G401 (cell line): ENCODE data around the gene LRRC25. TPM values are rescaled to one million over a fixed set of nuclear protein-coding genes. Genes with fewer than 3 reads are reported as not detected.

Experiments used
- DNase-seq: peaks from one replicate; pipeline ENCODE4 v3.0.0-alpha.2; 2015; ENCODE audit warnings: low spot score
- in situ Hi-C: cut with HindIII; loops from 2 replicates; pipeline ENCODE4 v1.10.0; 2016; ENCODE audit warnings: low sequenced_read_pairs, mixed read lengths
- total RNA-seq: library from RNA; depleted of rRNA; stranded (reverse); fragments of >200 nt; shearing (Covaris generic); gene quantifications from 2 replicates; pipeline ENCODE4 v1.2.3, GENCODE V29; 2014; rRNA removed

Gene LRRC25
- not detected in 2 replicates for total RNA-seq

DNA sequence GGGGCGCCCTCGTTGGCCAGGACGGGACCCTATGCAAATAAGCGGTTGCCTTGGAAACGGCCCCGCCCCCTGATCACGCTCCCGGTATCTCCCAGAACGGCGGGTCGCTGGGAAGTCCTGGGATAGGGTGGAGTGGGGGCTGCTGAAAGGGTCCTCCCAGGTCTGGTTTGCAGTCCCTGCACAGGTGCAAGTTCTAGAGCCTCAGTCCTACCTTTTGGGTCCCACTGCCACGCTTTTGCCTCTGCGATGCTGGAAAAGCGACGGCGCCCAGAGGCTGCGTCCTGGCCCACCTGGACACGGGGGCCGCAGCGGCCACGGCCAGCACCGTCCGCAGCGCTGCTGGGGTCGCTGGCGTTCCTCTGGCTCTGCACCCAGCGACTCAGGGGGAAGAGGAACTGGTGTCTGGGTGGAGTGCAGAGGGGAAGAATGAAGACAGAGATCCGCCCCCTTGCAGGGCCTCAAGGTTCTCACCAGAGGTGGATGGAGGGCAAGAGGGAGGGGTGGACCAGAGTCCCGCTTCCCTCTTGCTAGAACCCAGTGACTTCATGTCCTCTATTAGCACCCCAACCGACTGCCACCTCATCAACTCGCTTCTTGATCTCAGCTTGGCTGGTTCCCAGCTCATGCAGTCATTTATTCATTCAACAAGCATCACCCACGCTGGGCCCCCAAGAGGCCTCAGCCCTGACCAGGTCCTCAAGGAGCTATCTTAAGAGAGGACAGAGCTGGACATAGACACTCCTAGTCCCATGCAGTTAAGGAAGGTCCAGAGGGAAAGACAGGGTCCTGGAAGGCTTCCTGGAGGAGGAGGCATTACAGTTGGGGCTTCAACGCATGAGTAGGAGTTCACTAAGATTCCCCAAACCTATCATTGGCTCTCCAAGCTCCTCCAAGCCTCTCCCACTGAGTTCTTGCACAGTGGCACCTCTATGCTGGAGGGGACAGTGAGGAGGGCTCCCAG lies at the start of gene LRRC25:
LRRC25 (minus strand) TSS at position 381 of the 961 bp plus-strand sequence. CDS start 659 bp downstream, outside the sequence.
- in situ Hi-C loops: no loop called here
- DNase-seq: no peak

DNA sequence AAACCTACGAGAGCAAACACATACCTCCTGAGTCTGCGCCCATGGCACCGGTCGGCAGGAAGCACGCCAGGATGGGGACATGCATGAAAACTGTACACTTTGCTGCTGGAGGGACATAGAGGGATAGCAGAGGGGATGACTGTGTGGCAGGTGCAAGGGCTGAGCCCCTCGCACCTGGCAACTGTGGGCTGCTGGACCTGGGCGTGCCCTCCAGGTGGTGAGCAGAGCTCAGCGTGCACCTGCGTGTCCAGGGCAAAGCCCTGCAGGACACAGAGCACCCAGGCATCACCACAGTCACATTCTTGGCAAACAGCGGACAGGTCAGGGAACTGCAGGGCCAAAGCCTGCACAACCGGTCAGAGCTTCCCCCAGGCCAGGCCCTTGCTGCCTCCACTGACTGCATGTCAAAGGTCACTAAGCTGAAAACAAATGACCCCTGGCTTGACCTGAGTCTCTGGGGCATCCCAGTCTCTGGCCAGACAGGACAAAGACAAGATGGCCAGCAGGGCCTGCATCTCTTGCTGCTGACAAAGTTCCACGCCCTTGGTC lies 49.5 kb upstream of the LRRC25 start:
- in situ Hi-C loops: no loop called here
- DNase-seq: no peak

DNA sequence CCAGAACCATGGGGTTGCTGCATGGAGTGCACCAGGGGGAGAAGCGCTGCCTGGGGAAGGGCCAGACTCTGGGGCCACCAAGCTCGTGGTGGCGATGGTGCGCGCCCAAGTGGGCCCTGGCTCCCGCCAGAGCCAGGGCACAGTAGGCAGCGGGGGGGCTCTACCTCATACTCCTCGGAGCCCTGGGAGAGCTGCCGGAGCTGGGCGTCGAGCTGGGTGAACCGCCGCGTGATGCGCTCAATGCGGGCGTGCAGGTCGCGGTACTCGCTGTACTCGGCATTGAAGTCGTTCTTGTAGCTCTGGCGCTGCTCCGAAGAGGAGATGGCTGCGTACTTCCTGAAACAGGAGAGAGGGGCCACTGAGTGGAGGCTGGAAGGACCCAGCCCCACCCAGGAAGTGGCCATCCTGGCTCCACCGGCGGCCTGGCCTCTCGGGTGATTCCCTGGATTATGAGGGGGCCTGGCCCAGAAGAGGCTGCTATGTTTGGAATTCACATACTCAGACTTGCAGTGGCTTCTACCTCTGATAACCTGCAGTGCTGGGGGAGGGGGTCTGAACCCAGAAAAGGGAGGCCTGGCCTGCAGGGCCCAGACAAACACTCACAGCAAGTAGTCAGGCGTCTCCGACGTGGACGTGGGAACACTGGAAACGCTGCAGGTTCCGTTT lies 48.9 kb upstream of the LRRC25 start:
- in situ Hi-C loops: no loop called here
- DNase-seq: no peak

DNA sequence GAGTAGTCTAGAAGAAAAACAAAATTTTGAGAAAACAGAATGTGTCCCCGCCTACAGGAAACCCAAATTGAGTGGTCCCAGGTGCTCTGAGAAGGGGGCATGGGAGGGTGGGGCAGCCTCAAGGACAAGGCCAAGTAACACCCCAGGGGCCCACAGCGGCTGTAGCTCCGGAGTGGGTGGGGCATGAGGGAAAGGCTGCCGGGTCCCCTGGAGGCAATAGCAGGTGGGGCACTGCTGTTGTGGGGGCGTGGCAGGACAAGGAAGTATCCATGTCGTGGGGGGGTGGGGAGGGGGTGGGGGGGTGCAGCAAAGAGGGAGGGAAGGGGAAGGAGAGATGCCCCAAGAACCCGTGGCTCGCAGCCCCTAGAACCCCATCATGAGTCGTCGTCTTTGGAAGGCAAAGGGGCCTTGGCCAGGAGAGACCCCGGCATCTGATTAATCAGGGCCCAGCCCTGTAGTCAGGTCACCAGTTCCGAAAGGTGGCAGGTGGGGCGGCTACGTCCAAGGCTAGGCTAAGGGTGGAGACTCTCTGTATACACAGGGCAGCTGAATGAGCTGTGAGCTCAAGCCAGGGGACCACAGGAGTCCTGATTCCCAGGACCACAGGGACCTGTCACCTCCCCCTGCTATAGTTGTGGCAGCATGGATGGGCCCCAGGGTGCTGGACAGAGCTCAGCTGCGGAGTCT lies 48.0 kb upstream of the LRRC25 start:
- in situ Hi-C loops: no loop called here
- DNase-seq: no peak

DNA sequence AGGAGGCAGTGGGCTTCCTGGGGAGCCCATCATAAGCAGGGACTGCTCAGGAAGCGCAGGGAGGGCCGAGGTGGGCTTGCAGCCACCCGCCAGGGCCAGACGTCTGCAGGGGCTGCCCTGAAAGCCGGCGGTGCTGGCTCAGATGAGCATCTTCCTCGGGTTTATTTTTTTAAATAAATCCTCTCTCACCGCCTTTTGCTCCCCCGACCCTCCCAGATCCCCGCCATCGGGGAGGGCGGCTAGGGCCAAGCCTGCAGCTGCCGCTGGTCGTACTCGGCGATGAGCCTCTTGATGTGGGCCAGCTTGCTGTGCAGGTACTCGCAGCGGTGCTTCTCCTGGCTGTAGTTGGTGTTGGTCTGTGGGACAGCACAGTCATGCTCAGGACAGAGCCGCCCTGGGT lies 47.1 kb upstream of the LRRC25 start:
- DNase-seq: no peak
- in situ Hi-C loops: no loop called here

DNA sequence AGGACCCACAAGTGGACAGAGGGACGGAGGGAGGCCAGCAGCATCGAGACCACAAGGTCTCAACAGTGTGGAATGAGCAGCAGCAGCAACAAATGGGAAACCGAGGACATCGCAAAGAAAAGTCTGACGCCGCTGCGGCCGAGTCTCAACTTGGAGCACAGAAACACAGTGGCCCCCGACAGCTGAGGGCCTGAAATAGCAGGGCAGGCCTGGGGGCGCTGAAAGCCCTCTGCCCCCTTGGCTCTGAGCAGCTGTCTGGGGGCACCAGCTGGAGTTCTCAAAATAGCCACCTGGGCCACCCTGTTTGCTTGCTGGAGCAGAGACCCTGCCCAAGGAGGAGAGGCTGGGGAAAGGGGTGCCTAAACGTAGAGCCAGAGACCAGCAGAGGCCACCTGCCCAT lies 46.4 kb upstream of the LRRC25 start:
- no peak for DNase-seq
- in situ Hi-C loops: no loop called here

DNA sequence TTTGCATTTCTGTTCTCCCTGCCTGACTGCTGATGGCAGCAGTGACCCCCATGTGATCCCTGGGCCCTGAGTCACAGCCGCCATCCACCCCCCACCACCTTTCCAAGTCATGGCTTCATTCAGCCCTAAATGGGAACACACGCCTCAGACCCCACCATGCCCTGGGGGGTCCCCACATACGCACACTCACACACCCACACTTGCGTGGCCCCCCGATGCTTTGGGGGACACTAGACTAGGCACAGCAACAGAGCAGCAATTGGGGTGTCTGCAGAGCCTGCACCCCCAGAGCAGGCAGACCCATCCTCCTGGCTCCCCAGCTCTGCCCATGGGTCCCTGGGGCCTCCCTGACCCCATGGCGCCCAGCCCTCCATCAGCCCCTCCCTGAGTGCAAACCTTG lies 46.0 kb upstream of the LRRC25 start:
- DNase-seq: no peak
- in situ Hi-C loops: no loop called here

DNA sequence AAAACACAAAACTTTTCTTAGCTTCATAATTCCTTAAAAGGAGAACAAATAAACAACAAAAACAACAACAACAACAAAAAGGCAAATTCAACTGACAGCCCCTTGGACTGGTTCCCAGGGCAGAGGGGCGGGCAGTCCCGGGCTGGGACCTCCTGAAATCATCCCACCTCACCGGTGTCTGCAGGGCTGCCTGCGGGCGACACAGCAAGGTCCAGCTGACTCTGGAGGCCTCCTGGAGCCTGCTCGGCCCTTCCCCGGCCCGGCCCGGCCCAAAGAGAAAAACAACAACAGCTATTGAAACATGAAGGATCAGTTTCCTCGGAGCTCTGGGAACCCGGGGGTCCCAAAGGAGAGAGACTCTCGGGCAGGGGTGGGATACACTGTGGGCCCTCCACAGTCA lies 45.5 kb upstream of the LRRC25 start:
- no peak for DNase-seq
- in situ Hi-C loops: no loop called here

DNA sequence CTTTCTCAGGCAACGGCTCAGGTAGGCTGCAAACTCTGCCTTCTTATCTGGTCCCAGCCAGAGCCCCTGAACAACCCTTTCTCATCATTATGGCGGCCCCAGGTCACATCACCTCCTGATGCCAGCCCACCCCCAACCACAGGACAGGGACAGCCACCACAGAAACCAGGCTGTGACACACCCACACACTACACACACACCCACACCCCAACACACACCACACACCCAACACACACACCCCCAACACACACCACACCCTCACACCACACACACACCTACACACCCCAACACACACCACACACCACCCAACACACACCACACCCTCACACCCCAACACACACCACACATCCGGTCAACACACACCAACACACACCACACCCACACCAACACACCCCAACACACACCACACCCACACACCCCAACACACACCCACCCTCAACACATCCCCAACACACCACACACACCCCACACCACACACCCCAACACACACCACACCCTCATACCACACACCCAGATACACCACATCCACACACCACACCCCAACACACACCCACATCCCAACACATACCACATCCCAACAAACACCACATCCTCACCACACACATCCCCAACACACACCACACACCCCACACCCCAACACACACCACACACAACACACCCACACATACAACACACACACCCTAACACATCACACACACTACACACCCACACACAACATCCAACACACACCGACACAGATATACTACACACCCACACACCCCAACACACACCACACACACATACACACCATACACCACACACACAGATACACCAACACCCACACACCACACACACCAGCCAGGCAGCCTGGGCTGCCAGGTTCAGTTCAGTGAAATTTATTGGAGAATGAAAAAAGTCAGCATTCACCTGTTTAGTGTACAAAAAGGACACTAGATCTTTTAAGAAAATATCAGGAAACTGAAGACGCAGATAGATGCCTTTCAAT lies 44.7 kb upstream of the LRRC25 start:
- in situ Hi-C loops: no loop called here
- DNase-seq: no peak

DNA sequence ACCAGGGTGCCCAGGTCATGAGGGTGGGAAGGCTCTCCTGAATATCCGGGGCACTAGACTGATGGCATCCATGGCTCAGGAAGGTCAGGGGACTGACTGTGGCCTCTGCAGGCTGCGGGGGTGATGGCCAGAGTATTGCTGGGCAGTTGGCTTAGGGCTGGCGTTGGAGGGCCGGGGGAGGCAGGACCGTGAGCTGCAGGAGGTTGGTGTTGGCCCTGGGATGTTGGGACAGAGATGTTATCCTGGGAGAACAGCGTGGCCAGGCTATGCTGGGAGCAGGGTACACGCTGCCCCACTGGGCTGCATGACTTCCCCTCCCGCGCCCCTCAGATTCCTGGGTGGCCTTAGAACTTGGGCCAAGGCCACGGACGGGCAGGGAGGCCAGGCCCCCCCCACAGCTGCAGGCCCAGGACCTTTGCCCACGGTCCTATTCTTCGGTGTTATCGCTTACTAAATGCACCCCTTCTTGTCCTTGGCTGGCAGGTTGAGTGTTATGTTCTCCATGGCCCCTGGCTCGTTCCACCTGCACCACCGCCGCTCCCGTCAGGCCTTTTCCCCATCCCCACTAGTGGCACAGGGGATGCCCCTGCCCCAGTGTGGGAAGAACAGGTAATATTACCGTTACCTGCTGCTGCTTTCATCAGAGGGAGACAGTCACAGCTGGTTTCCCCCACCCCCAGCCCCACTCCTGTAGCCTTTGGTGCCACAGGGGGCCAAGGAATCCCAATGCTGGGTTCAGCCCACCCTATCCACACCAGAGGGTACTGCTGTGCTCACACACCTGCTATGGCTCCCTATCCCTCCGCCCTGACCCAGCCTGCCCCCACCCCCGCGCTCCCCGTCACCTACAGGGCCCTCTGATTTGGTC lies 43.7 kb upstream of the LRRC25 start:
- no peak for DNase-seq
- in situ Hi-C loops: no loop called here

DNA sequence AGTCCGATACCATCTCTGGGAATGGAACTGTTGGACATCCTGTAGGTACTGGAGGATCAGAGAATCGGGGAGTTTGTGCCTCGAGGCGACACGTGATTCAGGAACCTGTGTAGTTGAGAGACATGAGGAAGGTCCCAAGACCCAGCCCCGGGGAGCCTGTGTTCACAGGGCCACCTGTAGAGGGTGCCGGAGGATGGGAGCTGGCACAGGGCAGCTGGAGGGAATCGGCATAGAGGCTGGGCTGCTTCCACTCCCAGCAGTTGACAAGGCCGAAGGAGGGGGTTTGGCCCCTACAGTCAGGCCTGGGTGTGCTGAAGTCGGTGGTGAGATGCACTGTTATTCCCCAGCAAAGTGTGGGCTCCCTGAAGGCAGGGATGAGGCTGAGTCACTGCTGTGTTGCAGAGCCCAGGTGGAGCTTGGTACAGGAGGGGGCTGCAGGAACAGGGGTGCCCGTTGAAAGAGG lies 43.0 kb upstream of the LRRC25 start:
- DNase-seq: no peak
- in situ Hi-C loops: no loop called here

DNA sequence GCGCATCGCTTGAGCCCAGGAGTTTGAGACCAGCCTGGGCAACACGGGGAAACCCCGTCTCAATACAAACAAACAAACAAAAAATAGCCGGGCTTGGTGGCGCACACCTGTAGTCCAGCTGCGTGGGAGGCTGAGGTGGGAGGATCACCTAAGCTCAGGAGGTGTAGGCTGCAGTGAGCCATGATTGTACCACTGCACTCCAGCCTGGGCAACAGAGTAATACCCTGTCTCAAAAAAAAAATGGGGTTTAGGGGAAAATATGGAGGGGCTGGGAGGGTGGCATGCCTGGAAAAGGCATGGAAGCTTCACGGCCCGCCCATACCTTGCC lies 42.5 kb upstream of the LRRC25 start:
- DNase-seq: no peak
- in situ Hi-C loops: no loop called here

DNA sequence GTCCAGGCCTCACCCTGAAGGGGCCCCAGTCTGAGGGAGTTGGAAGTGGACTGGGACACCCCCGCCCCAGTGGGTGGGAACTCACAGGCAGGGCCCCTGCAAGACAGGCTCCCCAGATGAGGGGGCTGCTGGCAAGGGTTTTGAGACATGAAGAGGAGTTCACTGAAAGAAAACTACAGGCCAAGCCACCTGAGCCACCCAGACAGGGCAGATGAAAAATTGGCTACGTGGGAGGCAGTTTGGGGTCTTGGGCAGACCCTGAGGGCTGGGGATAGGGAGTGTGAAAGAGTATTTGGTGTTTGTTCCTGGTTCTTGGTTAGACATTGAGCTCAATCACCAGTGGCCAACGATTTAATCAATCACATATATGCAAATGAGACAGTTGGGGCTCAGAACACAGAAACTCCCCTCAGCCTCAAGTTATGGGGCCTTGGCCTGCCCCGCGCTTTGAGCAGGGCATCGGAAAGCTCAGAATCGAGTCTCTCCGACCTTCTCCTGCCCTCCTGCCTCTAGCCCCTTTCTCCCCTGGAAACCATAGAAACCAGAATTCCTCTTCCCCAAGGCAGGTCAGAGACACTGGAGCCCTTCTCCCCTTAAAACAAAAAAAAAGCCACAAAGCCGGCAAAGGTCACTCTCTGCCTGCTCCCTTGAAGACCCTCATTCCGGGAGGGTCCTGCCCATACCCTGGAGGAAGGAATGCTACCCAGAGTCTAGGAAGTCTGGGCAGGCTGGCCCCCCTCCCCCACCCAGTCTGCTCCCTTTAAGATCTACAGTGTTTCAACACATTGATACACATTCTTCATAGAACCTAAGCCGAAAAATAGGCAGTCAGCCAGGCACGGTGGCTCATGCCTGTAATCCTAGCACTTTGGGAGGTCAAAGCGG lies 41.8 kb upstream of the LRRC25 start:
- in situ Hi-C loops: no loop called here
- no peak for DNase-seq

DNA sequence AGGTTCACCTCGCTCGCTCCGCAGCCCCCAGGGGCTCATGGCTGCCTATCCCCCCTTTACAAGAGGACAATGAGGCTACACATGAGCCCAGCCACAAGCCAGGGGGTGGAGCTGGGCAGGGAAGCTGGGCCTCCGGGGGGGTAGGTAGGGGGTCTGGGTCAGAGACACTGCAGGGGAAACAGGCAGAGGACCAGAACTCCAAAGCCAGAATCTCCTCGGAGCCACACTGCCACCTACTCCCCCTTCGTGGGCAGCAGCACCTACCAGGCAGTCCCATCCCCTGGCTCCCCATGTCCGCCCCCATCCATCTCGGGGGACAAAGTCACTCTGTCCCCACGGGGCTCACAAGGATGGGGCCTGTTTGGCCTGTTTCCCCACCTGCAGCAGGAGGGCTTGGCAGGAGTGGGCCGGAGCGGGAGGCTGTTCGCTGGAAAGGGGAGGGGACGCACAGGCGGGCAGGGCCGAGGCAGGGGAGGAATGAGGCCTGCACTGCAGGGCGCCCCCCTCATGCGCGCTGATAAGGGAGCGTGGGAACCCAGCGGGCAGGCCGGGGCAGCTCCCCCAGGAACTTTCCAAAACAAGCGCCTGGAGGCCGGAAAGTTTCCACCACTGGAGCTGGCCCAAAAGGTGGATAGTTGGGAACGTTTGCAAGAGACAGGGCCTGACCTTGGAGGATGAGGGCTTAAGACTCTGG lies 41.1 kb upstream of the LRRC25 start:
- DNase-seq: no peak
- in situ Hi-C loops: no loop called here

DNA sequence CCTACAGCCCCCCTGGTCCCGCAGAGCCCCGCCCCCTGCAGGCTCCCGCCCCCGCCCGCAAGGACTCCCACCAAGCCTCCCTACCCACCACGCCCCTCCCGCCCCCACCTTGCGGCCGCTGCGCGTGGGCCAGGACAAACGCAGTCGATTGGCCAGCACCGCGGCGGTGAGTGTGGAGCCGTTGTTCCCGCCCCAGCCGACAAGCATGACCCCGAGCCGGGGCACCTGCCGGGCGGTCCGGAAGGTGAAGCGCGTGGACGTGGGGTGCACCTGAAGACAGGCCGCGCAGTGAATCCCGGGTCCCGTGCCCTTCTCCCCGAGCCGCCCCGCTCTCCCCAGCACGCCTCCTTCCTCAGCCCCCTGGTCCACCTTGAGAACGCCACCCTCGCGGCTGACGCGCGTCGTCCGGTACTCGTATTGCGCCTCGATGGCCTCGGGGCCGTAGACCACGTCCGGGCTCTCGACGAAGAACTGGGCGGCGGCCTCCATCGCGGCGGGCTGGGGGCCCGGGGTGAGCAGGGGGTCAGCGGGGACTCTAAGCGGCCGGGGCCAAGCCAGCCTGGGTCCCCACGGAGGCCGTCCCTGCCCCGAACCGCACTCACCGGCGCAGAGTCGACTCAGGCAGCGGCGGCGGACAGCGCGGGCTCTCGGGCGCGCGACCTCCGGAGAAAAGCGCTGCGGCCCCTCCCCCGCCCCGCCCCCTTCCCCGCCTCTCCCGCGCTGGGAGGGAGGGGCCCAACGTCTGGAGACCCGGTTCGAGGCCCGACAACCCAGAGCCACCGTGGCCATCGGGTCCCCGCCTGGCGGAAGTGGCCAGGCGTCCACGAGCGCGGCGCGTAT lies 40.3 kb upstream of the LRRC25 start, which contains the start of gene ISYNA1:
ISYNA1 (minus strand) TSS at position 643 of the 840 bp plus-strand sequence; CDS start at position 489, 154 bp downstream.
- DNase-seq: no peak
- in situ Hi-C loops: no loop called here
